A673 (cell line): ENCODE data around the gene BTBD9. TPM values are rescaled to one million over a fixed set of nuclear protein-coding genes. Genes with fewer than 3 reads are reported as not detected.

Experiments
- BruUV-seq: library from RNA; stranded (reverse); fragments of 400-500 nt; replicated peaks from 2 replicates; lab custom pipeline; 2021; lab: Mats Ljungman, UMichigan
- CTCF ChIA-PET: fragments of 300-600 bp; sonication (Branson Sonifier 250); formaldehyde crosslinking; loops from one replicate; lab custom pipeline; 2022; ENCODE audit warnings: antibody characterized with exemption; lab: Charles Lee
- POLR2A ChIA-PET: fragments of 300-600 bp; sonication (Branson Sonifier 250); formaldehyde crosslinking; loops from one replicate; lab custom pipeline; 2022; ENCODE audit warnings: antibody characterized with exemption; ENCODE audit not compliant: low non-redundant PET; lab: Charles Lee
- DNase-seq: peaks from one replicate; pipeline ENCODE4 v3.0.0-alpha.2; 2015; ENCODE audit warnings: low spot score
- H3K27ac ChIP-seq: fragments of 200-600 bp; sonication (generic); 2 replicates; pipeline ENCODE4 v1.5.1; 2016; ENCODE audit warnings: mixed run types, low read depth, mild to moderate bottlenecking, mixed read lengths, antibody characterized with exemption, low read length; ENCODE audit not compliant: poor library complexity, severe bottlenecking
- H3K27me3 ChIP-seq: fragments of 200-600 bp; sonication (generic); replicated peaks from 2 replicates; pipeline ENCODE4 v1.6.1; 2017; ENCODE audit warnings: mixed run types, low read depth, mild to moderate bottlenecking, mixed read lengths, antibody characterized with exemption, low read length; ENCODE audit not compliant: insufficient read depth, poor library complexity
- H3K36me3 ChIP-seq: fragments of 200-600 bp; sonication (generic); 2 replicates; pipeline ENCODE4 v1.6.1; 2016; ENCODE audit warnings: mixed run types, mild to moderate bottlenecking, mixed read lengths, antibody characterized with exemption, low read length; ENCODE audit not compliant: insufficient read depth, poor library complexity, severe bottlenecking
- H3K4me1 ChIP-seq: fragments of 200-600 bp; sonication (generic); 2 replicates; pipeline ENCODE4 v1.6.1; 2017; ENCODE audit warnings: mixed run types, mild to moderate bottlenecking, mixed read lengths, antibody characterized with exemption, low read length; ENCODE audit not compliant: insufficient read depth, poor library complexity, severe bottlenecking
- H3K4me3 ChIP-seq: fragments of 200-600 bp; sonication (generic); 2 replicates; pipeline ENCODE4 v1.5.1; 2016; ENCODE audit warnings: low read depth, mixed run types, mild to moderate bottlenecking, mixed read lengths, low read length; ENCODE audit not compliant: poor library complexity, severe bottlenecking
- H3K9me3 ChIP-seq: fragments of 200-600 bp; sonication (generic); 2 replicates; pipeline ENCODE4 v1.6.1; 2016; ENCODE audit warnings: mixed run types, low read depth, mild to moderate bottlenecking, mixed read lengths, antibody characterized with exemption, low read length; ENCODE audit not compliant: poor library complexity, severe bottlenecking
- EZH2 ChIP-seq: fragments of 200-600 bp; sonication (generic); IDR thresholded peaks from 2 replicates; pipeline ENCODE4 v1.6.1; 2017; ENCODE audit warnings: borderline replicate concordance, low read depth, mild to moderate bottlenecking, mixed read lengths, antibody characterized with exemption, low read length; ENCODE audit not compliant: poor library complexity, severe bottlenecking
- intact Hi-C: fragments of 100-400 bp; cut with micrococcal nuclease; formaldehyde crosslinking; loops from one replicate; pipeline ENCODE4 v1.10.0; 2022; ENCODE audit not compliant: unreplicated experiment
- total RNA-seq: library from RNA; stranded (reverse); gene quantifications from 2 replicates; pipeline ENCODE4 v1.2.3, GENCODE V29; 2021
- TF ChIP-seq, protein P1 (sequence below): fragments of 300-800, 200-600 bp; sonication (generic); conservative IDR thresholded peaks from 2 replicates; pipeline ENCODE4 v1.5.1; 2017; ENCODE audit warnings: low read depth, mild to moderate bottlenecking, antibody characterized with exemption, low read length, moderate library complexity, mixed read lengths

BTBD9 gene
- total RNA-seq, 1 experiment from 2014 or later, result 8.0 TPM

DNA sequence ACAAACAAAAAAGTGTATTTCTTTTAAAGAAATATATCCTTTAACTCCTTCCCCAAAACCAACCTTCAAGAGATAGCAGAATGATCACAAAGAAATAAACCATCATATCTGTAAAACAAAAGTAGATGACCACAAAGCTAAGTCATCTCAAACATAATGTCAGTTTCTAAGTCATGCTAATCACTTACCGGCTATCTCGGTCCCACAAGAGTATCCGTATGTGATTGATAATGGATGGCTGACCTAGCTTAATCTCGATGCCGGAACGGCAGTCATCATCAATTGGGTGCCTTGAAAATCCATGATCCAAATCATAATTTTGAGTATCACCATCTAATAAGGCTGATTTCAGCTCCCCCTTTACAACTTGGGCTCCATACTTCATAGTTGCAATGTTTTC lies 59.7 kb downstream of the BTBD9 start:
- Histone ChIP-seq H3K4me1 (no peaks in the 10 kb centered on the region), H3K4me3 (no peak overlapping the region), H3K36me3 (no peaks in the 10 kb centered on the region), H3K9me3 (no peaks in the 10 kb centered on the region), H3K27ac (no peak overlapping the region), H3K27me3 (no peaks in the 10 kb centered on the region)
- intact Hi-C loops, result no loop called here
- no peak for TF ChIP-seq EZH2
- TF ChIP-seq, protein P1, sequence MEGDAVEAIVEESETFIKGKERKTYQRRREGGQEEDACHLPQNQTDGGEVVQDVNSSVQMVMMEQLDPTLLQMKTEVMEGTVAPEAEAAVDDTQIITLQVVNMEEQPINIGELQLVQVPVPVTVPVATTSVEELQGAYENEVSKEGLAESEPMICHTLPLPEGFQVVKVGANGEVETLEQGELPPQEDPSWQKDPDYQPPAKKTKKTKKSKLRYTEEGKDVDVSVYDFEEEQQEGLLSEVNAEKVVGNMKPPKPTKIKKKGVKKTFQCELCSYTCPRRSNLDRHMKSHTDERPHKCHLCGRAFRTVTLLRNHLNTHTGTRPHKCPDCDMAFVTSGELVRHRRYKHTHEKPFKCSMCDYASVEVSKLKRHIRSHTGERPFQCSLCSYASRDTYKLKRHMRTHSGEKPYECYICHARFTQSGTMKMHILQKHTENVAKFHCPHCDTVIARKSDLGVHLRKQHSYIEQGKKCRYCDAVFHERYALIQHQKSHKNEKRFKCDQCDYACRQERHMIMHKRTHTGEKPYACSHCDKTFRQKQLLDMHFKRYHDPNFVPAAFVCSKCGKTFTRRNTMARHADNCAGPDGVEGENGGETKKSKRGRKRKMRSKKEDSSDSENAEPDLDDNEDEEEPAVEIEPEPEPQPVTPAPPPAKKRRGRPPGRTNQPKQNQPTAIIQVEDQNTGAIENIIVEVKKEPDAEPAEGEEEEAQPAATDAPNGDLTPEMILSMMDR, result no peak
- ChIA-PET POLR2A (no interaction called here), CTCF (no interaction called here)
- no TSS peak for BruUV-seq
- no peak for DNase-seq

DNA sequence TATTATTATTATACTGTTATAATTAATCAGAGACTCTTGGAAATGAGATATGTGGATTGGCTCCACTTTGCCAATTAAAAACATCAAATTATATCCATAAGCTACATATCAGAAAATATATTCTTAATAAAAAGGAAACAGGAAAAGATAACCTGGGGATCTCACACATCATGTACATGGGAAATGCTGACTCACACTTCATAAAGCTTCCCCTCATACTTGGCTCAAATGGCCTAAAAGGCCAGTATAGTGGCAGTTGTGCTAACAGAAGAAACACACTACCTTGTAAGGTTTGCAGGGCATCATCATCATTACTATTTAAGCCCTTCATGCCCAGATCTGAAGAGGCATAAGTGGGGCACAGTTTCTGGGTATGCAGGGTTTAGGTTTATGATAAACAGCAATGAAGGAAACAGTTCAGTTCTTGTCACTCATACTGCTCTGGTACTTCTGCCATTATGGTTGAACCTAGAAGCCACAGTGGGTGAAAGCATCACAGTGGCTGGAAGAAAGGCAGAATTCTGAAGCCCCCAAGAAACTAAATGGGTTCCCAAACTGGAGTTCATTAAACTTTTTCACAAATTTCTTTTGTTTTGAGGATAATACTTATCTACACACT lies 60.6 kb downstream of the BTBD9 start:
- H3K36me3 ChIP-seq, result no peaks in the 10 kb centered on the region
- H3K9me3 ChIP-seq, result no peaks in the 10 kb centered on the region
- TF ChIP-seq EZH2, result no peak
- TF ChIP-seq, protein P1, result no peak
- DNase-seq, result no peak
- no peaks in the 10 kb centered on the region for H3K4me1 ChIP-seq
- ChIA-PET CTCF (no interaction called here), POLR2A (no interaction called here)
- H3K4me3 ChIP-seq, result no peak overlapping the region
- H3K27ac ChIP-seq, result no peak overlapping the region
- H3K27me3 ChIP-seq, result no peaks in the 10 kb centered on the region
- intact Hi-C loops, result loop anchor here (10.0 kb wide), 1 partner anchor 1094 kb away; no protein-coding TSS in a partner anchor
- BruUV-seq, result no TSS peak

DNA sequence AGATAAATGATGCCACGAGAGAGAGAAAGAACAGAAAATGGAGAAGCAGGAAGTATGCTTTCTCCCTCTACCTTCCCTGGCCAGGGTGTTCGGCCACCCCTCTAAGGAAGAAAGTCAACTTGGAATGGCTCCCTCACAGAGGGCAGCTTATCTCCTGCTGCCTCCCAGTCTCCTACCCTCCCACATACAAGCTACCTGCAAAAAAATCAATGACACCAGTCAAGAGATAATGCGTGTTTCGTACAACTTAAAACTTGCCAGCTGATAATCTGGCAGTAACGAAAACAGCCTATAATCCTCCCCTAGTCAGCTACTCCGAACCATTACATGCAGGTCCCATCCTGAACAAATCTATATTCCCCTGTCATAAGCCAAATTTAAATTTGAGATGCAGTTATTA lies 61.7 kb downstream of the BTBD9 start:
- CTCF ChIA-PET, result no interaction called here
- Histone ChIP-seq H3K4me3 (no peak overlapping the region), H3K27ac (no peak overlapping the region), H3K36me3 (no peaks in the 10 kb centered on the region), H3K4me1 (no peaks in the 10 kb centered on the region), H3K27me3 (no peaks in the 10 kb centered on the region), H3K9me3 (no peaks in the 10 kb centered on the region)
- intact Hi-C loops, result loop anchor here (10.0 kb wide), 1 partner anchor 1093 kb away; no protein-coding TSS in a partner anchor
- POLR2A ChIA-PET, result no interaction called here
- TF ChIP-seq EZH2, result no peak
- TF ChIP-seq, protein P1, result no peak
- no TSS peak for BruUV-seq
- DNase-seq, result no peak
